Superior temporal gyrus (tissue), 1 donor: ENCODE measurements around the gene ANP32E.
"Not testable (repeated sequence)": the region's sequence is repeated elsewhere in the genome, so short reads cannot be mapped to it uniquely, and the experiment has no call there.

Source experiments
- DNase-seq: peaks from one replicate; pipeline ENCODE4 v3.0.0-alpha.2; 2016; ENCODE audit errors: extremely low spot score

The ANP32E gene

DNA sequence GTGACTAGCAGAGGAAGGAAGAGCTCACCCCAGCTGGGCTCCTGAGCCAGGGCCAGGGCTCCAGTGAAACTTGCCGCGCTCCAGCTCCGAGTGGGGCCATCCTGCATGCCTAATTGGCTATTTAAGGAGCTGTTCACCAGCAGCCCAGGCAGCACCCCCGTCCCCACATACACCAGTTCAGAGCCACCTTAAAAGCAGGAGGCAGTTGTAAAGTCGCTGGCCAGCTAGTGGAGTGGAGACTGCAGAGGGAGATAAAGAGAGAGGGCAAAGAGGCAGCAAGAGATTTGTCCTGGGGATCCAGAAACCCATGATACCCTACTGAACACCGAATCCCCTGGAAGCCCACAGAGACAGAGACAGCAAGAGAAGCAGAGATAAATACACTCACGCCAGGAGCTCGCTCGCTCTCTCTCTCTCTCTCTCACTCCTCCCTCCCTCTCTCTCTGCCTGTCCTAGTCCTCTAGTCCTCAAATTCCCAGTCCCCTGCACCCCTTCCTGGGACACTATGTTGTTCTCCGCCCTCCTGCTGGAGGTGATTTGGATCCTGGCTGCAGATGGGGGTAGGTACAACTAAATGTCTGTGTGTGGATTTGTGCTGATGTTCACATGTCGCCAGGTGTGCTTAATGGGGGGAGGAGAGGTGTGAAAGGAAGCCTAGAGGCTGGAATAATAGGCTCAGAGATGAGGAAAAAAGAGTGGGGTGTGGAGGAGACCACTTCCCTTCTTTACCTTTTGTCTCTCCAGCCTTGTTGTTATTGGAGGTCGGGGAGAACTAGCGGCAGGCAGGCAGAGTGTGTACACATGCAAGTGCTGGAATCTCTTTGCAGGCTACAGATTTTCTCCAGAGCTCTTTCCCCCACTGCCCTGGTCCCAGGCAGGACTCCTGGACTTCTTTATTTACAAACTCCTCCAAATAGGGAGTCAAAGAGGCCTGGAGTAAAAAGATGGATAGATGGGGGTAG is 22.0 kb upstream of the ANP32E start, which contains the start of gene CA14:
TSS of gene CA14 (plus strand) at position 151 of the 962 bp plus-strand sequence. CDS start at position 506, 355 bp downstream.
- peak; percentile 53 for DNase-seq

DNA sequence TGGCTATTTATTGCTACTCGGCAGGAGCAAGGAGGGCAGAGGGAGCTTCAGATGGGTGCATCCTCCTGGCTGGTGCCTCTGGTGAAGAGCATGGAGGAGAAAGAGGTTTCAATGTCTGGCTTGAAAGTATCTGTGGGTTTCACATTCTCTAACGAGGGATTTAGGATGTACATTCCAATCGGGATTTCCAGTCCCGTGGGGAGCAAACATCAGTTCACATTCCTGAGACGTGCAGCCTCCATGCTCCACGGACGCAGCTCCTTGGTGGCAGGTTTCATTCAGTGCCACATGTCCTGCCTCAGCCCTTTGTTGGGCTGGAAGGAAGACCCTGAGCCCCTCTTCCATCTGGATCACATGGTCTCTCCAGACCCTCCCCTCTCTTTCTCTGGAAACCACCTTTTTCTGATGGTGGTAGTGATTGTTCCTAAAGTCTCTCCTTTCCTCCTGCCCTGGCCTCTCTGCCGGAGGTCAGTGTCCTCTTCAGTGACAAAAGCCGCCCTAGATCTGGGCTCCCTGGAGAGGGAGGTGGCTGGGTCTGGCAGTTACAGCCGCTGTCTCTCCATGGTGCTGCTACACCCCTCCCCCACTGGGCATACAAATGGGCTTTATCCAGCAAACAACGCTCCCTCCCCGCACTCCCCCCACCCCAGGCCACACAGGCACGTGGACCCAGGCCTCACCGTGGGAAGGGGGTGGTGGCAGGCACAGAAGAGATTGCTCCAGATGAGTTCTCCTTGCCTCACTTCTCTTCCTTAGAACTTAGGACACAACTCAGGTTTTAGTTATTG is 20.8 kb upstream of the ANP32E start:
- DNase-seq, result peak; percentile 83

DNA sequence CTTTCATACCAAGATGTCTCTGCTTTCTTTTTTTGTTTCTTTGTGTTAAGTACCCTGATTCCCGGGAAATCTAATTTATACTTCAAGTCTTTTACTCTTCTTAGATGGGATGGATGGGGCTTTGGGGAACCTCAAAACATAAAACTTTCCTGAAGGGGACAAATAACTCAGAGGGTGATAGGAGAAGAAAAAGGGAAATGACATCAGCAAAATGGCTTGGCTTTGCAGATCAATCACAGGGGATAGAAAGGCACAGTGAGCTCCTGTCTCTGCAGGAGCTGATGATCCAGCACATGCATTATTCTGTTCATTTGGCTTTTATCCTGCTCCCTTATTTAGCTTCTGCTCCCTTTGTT is 20.3 kb upstream of the ANP32E start:
- no peak for DNase-seq

DNA sequence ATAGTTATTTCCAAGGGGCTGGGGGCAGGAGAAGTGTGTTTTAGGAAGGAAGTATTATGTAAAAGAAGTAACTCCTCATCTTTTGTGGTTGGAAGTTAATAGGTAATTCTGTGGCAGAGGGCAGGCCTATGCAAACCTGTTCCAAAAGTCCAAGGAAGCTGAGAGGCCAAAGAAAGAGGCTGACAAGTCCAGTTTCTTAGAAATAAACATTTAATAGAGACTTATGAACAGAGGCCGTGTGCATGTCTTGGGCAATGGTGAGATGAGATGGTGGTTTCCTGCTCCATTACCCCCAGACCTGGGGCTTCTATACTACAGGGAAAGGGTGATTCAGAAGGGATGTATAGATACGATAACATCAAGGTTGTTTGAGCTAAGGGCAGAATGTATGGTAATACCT is 14.0 kb upstream of the ANP32E start:
- no peak for DNase-seq

DNA sequence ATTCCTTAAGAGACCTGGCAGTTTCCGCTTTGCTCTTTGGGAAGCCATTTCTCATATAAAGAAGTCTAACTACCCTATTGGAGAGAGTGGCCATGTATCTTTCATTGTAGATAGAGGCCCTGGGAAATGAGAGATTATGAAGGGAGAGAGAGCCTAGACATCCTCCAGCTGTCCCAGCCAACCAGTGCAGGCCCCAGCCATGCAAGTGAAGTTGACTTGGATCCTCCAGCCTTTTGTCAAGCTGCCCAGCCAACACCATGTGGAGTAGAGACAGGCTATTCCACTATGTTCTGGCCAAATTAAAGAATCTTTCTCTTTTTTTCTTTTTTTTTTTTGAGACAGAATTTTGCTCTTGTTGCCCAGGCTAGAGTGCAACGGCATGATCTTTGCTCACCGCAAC is 7.1 kb upstream of the ANP32E start:
- no peak for DNase-seq

DNA sequence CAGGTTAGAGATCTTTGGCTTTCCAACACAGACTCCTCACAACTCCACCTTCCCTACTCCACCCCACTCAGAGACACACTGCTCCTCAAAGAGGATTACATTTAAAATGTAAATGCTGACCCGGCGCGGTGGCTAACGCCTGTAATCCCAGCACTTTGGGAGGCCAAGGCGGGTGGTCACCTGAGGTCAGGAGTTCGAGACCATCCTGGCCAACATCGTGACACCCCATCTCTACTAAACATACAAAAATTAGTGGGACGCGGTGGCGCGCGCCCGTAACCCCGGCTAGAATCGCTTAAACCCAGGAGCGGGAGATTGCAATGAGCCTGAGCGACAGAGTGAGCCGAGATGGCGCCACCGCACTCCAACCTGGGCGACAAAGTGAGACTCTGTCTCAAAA is 1.8 kb upstream of the ANP32E start:
- no peak for DNase-seq

DNA sequence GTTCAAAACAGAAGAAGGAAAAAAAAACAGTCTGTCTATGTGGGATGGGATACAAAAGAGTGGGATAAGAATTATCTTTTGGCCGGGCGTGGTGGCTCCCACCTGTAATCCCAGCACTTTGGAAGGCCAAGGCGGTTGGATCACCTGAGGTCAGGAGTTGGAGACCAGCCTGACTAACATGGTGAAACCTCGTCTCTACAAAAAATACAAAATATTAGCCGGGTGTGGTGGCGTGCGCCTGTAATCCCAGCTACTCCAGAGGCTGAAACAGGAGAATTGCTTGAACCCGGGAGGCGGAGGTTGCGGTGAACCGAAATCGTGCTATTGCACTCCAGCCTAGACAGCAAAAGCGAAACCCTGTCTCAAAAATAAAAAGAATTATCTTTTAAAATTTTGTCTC is 1.3 kb upstream of the ANP32E start:
- DNase-seq, result not testable (repeated sequence)

DNA sequence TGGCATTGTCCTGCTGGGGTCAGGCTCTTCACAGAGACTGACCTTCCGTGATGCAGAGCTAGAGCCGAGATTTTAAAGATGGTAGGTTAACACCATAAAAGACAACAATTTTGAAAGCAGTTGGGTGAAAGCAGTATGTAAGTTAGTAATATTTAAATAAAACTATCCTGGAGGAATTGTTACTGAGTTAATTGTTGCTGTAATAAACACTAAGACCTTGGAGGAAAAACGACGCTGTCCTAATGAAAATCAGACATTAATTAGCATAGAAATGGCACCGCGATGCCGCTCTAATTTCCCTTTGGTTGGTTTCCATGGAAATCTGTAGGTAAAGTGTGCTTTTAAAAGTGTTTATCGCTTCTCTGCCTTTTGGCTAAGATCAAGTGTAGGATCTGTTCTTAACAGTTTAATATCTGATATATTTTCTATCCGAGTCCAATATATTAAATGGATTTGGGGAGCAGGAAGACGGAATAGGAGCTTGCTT is 745 bp upstream of the ANP32E start:
- no peak for DNase-seq

DNA sequence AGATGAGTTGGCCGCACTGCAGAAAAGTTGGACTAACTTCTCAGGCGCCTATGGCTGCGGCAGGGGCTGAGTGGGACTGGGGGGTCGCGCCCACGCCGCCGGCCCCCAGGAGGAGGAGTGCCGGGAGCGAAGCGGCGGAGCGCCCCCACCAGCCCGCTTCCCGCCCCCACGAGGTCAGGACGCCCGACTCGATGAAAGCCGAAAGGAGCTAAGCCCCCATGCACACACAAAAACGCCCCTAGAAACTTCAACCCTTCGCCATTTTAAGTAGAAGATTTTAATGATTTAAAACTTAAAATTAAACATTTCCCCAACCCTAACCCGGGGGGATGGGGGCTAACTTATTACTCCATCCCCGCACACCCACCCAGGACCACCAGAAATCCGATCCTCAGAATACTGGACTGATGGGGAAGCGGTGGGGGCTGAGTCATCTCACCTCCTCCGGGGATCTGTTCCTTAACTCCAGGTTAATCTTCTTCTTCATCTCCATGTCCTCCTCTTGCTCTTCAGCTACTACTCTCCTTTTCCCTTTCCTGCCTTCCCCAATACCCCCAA is 539 bp downstream of the ANP32E start:
- DNase-seq, result no peak

DNA sequence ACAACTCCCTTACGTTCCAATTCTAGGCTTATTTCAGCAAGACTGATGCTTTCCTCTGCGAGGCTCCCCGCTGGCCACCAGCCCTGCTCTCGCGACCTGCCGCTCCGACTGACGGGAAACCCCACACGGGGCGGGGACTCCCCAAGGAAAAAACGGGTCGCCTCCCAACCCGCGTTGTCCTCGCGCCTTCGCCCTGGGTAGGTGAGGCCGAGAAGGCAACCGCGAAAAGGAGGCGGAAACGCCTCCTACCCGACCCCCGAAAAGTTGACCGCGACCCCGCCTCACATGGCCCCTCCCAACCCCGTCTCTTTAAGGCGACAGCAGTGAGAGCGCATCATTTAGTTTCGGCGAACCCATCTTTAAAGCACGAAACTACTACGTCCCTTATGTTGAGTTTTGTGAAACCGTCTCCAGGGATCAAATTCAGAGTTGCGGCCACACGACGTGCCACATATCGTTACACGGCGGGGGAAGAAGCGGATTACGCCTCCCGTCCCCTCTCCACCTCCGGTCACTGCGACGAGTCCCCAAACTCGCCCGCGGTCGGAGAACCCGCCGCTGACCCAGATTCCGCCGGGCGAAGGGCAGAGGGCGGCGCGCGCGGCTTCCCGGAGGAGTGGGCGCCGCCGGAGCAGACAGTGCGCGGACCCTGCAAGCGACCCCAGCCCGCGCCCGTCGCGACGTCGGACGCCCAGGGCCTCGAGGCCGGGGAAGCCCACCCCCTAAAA is 1.2 kb downstream of the ANP32E start:
- peak; percentile 70 for DNase-seq

DNA sequence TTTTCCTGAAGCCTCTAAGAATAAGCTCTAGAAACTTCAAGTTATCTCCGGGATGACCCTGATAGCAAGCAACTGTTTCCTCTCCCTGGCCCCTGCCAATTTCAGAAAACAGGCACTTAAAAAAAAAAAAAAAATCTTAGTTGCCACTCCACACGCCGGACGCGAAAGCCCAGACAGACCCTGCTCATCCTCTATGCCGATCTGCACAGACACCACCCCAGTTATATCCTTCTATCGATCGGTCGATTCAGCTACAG is 1.7 kb downstream of the ANP32E start:
- DNase-seq, result peak; percentile 32

DNA sequence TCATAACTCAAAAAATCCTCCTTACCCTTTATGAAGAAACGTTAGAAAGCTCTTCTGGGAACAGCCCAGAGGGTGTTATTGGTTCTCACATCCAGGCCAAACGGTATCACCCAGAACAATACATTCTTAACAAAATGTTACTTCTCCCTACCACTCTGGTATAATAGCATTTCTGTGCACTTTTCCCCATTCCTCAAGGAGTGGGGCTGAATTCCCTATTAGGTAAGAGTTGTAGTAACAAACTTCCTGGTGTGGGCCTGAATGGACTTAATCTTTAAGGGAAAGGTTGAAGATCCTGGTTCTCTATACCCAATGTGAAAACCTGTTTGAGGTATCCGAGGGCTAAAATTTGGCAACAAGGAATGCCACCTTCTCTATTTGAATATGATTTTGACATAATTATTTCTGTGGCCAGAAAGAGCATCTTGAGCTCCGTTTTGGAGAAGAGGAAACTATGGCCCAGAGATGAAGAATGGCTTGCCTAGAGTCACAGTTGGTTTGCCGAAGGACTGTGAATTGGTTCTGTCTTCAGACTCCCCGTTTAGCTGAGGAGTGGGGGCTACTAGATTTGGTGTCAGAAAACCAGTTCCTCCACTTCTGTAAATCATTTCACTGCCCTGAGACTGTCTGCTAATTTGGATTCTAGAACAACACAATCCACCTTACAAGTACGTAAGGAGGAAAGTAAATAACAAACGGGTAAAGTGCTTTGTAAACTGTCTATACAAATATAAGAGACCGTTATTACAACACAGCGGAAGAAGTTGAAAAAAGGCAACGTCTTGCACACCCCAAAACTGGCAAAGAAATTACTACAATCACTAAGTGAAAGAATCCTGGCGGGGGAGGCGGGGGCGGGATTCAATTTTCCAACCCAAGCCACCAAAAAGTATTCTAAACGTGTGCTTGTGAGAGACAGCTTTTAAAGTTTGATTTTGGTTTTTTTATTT is 2.3 kb downstream of the ANP32E start:
- peak; percentile 42 for DNase-seq

DNA sequence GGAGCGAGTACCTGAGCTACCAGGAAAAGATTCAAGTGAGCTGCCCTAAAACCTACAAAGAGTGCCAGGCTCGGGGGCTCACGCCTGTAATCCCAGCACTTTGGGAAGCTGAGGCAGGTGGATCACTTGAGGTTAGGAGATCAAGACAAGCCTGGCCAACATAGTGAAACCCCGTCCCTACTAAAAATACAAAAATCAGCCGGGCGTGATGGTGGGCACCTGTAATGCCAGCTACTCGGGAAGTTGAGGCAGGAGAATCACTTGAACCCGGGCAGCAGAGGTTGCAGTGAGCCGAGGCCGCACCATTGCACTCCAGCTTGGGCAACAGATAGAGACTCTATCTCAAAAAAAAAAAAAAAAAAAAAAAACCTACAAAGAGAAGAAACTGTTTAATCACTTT is 3.0 kb downstream of the ANP32E start:
- not testable (repeated sequence) for DNase-seq

DNA sequence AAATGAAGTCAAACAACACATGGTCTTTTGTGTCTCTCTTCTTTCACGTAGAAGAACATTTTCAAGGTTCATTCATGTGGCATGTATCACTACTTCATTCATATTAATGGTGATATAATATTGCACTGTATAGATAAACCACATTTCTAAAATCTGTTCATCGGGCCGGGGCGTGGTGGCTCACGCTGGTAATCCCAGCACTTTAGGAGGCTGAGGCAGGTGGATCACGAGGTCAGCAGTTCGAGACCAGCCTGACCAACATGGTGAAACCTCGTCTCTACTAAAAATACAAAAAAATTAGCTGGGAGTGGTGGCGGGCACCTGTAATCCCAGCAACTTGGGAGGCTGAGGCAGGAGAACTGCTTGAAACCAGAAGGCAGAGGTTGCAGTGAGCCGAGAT is 7.7 kb downstream of the ANP32E start:
- not testable (repeated sequence) for DNase-seq

DNA sequence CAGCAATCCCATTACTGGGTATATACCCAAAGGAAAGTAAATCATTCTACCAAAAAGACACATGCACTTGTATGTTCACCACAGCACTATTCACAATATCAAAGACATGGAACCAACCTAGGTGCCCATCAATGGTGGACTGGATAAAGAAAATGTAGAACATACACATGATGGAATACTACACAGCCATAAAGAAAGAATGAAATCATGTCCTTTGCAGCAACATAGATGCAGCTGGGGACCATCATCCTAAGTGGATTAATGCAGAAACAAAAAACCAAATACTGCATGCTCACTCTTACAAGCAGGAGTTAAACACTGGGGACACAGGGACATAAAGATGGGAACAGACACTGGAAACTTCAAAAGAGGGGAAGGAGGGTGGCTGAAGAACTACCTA is 8.7 kb downstream of the ANP32E start:
- no peak for DNase-seq

DNA sequence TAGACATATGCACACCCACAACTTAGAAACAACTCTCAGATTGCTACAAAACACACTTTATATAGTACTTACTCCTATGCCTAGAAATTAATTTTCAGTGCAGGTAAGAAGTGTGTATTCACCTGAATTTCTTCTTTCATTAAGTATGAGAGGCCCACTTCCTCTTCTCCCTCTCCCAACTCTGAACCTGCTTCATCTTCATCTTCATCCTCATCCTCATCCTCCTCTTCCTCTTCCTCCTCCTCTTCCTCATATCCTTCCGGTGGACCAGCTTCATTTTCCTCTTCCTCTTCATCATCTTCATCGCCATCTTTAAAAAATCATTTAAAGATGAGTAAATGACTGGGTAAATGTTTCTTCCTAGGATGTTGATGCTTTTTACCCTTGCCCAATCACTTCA is 9.4 kb downstream of the ANP32E start:
- DNase-seq, result no peak

DNA sequence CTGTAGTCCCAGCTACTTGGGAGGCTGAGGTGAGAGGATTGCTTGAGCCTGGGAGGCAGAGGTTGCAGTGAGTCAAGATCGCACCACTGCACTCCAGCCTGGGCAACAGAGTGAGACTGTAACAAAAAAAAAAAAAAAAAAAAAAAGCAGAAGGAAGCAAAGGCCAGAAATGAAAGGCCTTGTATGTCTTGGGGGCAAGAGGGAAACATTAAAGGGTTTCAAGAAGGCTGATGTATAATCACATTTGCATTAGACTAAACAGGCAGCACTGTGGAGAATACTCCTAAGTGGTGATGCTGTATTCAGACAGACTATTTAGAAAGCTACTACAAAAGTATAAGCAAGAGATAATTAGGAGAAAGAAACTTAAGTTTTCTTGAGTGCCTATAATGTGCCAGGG is 10.4 kb downstream of the ANP32E start:
- no peak for DNase-seq

DNA sequence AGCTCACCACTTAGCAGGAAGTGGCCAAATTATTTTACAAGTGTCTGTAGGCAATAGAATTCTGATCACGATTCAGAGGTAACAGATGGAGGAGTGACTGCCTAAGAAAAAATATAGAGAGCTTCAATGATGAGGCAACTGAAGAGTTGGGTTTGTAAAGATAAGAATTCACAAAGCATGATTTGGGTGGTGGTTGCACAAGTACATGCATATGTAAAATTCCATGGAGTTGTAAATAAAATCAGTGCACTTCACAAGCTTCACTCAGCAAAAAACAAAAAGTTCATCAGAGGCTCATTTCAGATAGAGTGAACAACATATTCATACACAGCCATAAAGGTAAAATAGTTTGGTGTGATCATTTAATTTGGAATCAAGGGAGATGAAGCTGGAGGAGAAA is 10.9 kb downstream of the ANP32E start:
- DNase-seq, result no peak

DNA sequence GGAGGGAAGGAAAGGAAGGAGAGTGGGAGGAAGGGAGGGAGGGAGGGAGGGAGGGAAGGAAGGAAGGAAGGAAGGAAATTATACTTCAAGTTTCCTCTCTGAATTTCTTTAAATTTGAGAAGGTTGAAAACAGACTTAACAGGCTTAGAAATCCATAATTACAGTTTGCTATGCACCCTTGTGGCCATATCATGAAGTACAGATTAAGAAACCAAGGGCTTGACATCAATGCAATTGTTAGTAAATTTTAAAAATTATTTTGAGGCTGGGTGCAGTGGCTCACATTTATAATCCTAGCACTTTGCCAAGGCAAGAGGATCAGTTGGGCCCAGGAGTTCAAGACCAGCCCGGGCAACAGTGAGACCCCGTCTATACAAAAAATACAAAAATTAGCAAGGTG is 14.4 kb downstream of the ANP32E start:
- DNase-seq, result peak; percentile 56

DNA sequence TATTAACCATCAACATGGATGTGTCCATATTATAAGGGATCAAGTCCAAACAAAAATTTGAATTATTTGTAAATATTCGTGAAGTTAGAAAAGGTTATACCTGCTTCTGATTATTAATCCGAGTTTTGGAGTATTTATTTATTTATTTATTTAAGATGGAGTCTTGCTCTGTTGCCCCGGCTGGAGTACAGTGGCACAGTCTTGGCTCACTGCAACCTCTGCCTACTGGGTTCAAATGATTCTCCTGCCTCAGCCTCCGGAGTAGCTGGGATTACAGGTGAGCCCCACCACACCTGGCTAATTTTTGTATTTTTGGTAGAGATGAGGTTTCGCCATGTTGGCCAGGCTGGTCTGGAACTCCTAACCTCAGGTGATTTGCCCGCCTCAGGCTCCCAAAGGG is 20.1 kb downstream of the ANP32E start:
- not testable (repeated sequence) for DNase-seq
